DMS153 treated with DMSO at 0.1 percent for 48 hours (cell line): Measurements from ENCODE around the gene CDKN2D.

ENCODE experiments used
- DNase-seq: peaks from one replicate; lab custom pipeline; 2025; ENCODE audit not compliant: unreplicated experiment; lab: John Stamatoyannopoulos, UW

CDKN2D gene

GRCh38 chr19:10521461-10522171, 47.2 kb downstream of the CDKN2D start:
- DNase-seq: no peak

- DNase-seq: no peak
These were observed 48.0 kb downstream of the CDKN2D start for GRCh38 chr19:10520652-10521318.

- DNase-seq: no peak
These were observed 49.4 kb downstream of the CDKN2D start for GRCh38 chr19:10519421-10519820.

- no peak for DNase-seq
These were observed 50.1 kb downstream of the CDKN2D start for GRCh38 chr19:10518444-10519361.

GRCh38 chr19:10517760-10518443, 50.9 kb downstream of the CDKN2D start:
- DNase-seq: no peak

- no peak for DNase-seq
These were observed 51.4 kb downstream of the CDKN2D start, which contains the start of gene S1PR5 for GRCh38 chr19:10517361-10517759. S1PR5 (minus strand) TSS chr19:10517447; CDS start chr19:10515011, 2,436 bp downstream.

- DNase-seq: no peak
These were observed 52.0 kb downstream of the CDKN2D start for GRCh38 chr19:10516671-10517286.
